ENCODE data around the gene LRRC18.

LRRC18 gene

DNA sequence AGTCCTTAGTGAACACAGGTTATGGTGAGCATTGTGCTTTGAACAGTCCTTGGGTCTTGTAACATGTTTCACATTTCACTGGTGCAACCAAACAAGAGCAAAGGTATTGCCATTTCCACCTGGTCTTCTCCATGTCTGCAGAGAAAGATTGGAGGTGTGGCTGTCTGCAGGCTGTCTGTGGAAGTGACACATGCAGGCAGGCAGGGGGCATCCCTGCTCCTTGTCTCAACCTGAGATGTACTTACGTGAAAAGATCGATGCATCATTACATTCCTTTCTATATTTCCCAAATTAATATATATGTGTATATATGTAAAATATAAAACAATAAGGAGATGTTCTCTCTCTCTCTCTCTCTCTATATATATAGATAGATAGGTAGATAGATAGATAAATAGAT is 54.3 kb downstream of the LRRC18 start:
- no peak overlapping the region for H3K4me3 ChIP-seq (ENCODE audit: low read depth, low read length)
- DNase-seq = peak; percentile 30
- H3K9me3 ChIP-seq = no peaks in the 10 kb centered on the region
- no peaks in the 10 kb centered on the region for H3K27me3 ChIP-seq
- H3K4me1 ChIP-seq = no peaks in the 10 kb centered on the region
- TF ChIP-seq, protein P1, sequence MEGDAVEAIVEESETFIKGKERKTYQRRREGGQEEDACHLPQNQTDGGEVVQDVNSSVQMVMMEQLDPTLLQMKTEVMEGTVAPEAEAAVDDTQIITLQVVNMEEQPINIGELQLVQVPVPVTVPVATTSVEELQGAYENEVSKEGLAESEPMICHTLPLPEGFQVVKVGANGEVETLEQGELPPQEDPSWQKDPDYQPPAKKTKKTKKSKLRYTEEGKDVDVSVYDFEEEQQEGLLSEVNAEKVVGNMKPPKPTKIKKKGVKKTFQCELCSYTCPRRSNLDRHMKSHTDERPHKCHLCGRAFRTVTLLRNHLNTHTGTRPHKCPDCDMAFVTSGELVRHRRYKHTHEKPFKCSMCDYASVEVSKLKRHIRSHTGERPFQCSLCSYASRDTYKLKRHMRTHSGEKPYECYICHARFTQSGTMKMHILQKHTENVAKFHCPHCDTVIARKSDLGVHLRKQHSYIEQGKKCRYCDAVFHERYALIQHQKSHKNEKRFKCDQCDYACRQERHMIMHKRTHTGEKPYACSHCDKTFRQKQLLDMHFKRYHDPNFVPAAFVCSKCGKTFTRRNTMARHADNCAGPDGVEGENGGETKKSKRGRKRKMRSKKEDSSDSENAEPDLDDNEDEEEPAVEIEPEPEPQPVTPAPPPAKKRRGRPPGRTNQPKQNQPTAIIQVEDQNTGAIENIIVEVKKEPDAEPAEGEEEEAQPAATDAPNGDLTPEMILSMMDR (IDR thresholded peaks at IDR 0.05; ENCODE audit: low read depth, low read length) = peak; percentile 58
- H3K36me3 ChIP-seq = no peaks in the 10 kb centered on the region

DNA sequence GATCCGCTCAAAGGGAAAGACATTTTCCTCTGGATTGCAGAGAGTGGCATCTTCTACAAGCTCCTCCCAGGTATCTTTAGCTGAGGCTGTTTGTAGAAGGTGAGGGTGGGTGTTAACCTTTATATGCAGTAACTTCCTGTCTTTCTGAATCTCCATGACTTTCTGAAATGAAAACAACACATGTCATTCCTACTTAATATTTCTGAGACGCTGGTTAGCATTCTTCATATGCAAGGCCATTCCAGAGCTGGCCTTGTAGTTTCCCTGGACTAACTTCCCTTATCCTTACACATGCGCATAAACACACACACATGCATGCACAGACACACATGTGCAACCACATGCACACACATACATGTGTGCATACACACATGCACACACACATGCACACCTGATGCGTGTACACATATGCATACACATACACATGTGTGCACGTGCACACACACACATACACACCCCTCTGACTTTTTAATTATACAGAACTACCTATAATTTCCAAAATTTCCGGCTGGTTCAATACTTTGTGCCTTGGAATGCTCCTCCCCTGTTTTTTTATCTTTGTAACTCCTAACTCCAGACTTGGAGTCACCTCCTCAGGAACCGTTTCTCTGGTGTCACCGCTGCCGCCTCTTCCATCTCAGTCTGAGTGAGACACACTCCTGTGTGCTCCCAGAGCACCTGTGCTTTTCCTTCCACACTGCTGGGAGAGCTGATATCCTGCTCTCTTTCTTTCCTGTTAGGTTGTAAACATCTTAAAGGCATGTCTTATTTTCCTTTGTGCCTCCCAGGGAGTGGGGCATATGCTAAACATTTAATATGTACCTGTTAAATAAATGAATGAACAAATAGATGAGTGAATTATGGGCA is 55.2 kb downstream of the LRRC18 start:
- TF ChIP-seq, protein P1 (IDR thresholded peaks at IDR 0.05; ENCODE audit: low read depth, low read length) = no peak
- no peaks in the 10 kb centered on the region for H3K36me3 ChIP-seq
- DNase-seq = no peak
- H3K9me3 ChIP-seq = no peaks in the 10 kb centered on the region
- no peaks in the 10 kb centered on the region for H3K4me1 ChIP-seq
- no peaks in the 10 kb centered on the region for H3K27me3 ChIP-seq
- no peak overlapping the region for H3K4me3 ChIP-seq (ENCODE audit: low read depth, low read length)

DNA sequence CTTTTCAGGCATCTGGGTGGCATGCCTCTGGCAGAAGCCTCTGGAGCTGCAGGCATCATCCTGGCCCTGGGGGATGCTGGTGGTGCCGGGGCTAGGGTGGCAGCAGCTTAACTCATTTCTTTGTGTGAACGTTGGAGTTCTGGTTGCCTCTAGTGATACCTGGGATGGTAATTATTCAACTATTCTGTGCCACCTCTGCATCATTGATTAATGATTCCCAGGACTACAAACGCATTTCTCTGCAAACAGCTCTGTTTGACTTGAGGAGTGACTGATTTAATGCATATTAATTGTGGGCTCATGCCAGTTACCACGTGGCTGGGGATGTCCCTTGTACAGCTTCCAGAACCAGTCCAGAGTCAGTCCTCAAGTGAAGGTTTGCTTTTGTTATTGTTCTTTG is 55.9 kb downstream of the LRRC18 start:
- DNase-seq = no peak
- Histone ChIP-seq H3K27me3 (no peaks in the 10 kb centered on the region), H3K4me3 (ENCODE audit: low read depth, low read length) (no peak overlapping the region), H3K9me3 (no peaks in the 10 kb centered on the region), H3K4me1 (no peaks in the 10 kb centered on the region), H3K36me3 (no peaks in the 10 kb centered on the region)
- TF ChIP-seq, protein P1 (IDR thresholded peaks at IDR 0.05; ENCODE audit: low read depth, low read length) = no peak

DNA sequence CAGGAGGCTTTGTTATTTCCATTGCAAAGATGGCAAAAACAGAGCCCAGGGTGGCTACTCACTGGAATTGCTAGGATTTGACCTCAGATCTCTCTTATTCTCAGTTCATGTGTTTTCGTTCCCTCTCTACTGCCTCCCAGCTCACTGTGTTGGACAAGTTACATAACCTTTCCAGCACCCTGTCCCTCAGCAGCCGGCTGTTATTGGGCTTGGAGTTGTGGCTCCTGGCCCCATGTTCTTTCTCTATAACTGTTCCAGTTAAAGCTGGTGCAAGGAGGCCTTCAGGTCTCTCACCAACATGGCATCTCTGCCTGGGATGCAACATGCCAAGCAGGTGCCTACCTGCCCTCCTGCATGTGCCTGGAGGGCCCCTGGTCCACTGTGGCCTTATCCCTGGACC is 56.8 kb downstream of the LRRC18 start:
- Histone ChIP-seq H3K4me1 (no peaks in the 10 kb centered on the region), H3K4me3 (ENCODE audit: low read depth, low read length) (no peak overlapping the region), H3K36me3 (no peaks in the 10 kb centered on the region), H3K9me3 (no peaks in the 10 kb centered on the region), H3K27me3 (no peaks in the 10 kb centered on the region)
- no peak for DNase-seq
- TF ChIP-seq, protein P1 (IDR thresholded peaks at IDR 0.05; ENCODE audit: low read depth, low read length) = no peak

DNA sequence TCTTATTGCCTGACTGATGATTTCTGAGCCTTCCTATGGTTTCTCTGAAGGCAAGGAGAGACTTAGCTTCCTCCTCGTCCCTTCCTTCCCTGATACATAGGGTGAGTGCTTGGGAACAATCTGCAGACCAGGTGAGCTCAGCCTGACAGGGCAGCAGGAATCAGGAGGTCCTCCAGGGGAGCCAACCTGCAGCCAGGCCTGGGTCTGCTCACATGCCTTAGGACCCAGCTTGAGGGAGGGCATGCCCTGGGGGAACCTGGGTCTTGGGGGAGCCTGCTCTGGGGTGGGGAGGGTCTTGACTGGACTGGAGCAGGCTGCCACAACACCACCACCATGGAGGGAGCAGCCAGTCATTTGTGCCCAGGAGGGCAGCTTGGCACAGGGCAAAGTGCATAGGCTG is 57.7 kb downstream of the LRRC18 start:
- DNase-seq = no peak
- TF ChIP-seq, protein P1 (IDR thresholded peaks at IDR 0.05; ENCODE audit: low read depth, low read length) = no peak
- Histone ChIP-seq H3K4me3 (ENCODE audit: low read depth, low read length) (no peak overlapping the region), H3K36me3 (no peaks in the 10 kb centered on the region), H3K27me3 (no peaks in the 10 kb centered on the region), H3K9me3 (no peaks in the 10 kb centered on the region), H3K4me1 (no peaks in the 10 kb centered on the region)

DNA sequence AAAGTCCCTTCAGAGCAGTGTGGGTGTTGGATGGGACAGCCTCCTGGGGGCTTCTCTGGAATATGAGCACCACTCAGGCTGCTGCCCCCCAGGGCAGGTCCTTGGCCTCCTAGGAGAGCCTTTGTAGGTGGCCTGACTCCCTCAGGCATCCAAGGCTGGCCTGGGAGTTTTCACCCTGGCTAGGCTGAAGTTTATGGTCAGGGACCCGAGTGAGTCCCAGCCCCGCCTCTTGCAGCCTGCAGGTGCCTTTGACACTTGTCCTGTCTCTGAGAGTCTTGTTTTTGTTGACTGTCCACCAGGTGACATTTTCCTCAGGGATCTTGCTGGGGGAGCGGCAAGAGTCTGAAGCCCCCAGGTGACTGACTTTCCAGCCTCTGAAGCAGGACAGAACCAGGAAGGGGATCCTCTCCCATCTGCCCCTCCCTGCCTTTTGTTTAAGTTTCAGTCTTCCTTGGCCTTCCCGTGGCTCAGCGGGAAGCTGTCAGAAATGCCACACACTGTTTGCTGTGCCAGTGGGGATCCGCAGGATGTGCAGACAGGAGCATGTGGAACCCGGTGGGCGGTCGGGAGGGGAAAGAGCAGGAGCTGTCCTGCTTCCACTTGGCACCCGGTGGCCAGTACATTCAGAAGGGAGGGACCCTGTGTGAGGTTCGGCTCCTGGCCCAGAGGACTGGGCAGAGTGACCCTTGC is 59.5 kb downstream of the LRRC18 start:
- no peaks in the 10 kb centered on the region for H3K4me1 ChIP-seq
- TF ChIP-seq, protein P1 (IDR thresholded peaks at IDR 0.05; ENCODE audit: low read depth, low read length) = no peak
- H3K9me3 ChIP-seq = no peaks in the 10 kb centered on the region
- H3K27me3 ChIP-seq = no peaks in the 10 kb centered on the region
- no peak overlapping the region for H3K4me3 ChIP-seq (ENCODE audit: low read depth, low read length)
- H3K36me3 ChIP-seq = no peaks in the 10 kb centered on the region
- no peak for DNase-seq

Measured in BE2C (cell line).